HepG2 (cell line): ENCODE measurements around the gene N4BP2. TPM values are rescaled to one million over a fixed set of nuclear protein-coding genes. Genes with fewer than 3 reads are reported as not detected.

Experiments
- ATAC-seq: fragments of 200-7000 bp; cut with Tn5 transposase; 3 replicates; pipeline ENCODE4 v1.9.1; 2020; ENCODE audit warnings: mild to moderate bottlenecking, moderate library complexity
- BruUV-seq: library from RNA; stranded (reverse); fragments of 400-500 nt; replicated peaks from 2 replicates; lab custom pipeline; 2021; lab: Mats Ljungman, UMichigan
- CTCF ChIA-PET: fragments of 300-600 bp; formaldehyde crosslinking; extraction: SDS; loops from one replicate; lab custom pipeline; 2021; ENCODE audit warnings: low total read pairs, inconsistent platforms, low intra/inter-chr PET ratio; lab: Yijun Ruan, JAX
- POLR2A ChIA-PET: fragments of 350-600 bp; sonication (Branson Sonifier 250); formaldehyde crosslinking; loops from one replicate; lab custom pipeline; 2020; ENCODE audit warnings: antibody characterized with exemption, inconsistent platforms; lab: Yijun Ruan, JAX
- DNase-seq: peaks from one replicate; pipeline ENCODE4 v3.0.0-alpha.2; 2015; ENCODE audit warnings: low spot score
- FAIRE-seq: peaks from 3 replicates; lab custom pipeline; 2011; peaks lifted over from hg19 to GRCh38; lab: Jason Lieb, UNC
- H2AFZ ChIP-seq: one replicate; pipeline ENCODE4 v1.6.1; 2011; ENCODE audit warnings: low read length, inconsistent platforms
- H3K27ac ChIP-seq: fragments of 300-600 bp; 3 replicates; pipeline ENCODE4 v1.8.0; 2011; ENCODE audit warnings: mixed run types, mild to moderate bottlenecking, mixed read lengths, low read length, inconsistent platforms; ENCODE audit not compliant: insufficient read depth; ENCODE audit errors: extremely low read length
- H3K27me3 ChIP-seq, 2 experiments: fragments of 200-600 bp in 1 of 2; 2 replicates in 1 of 2; 3 replicates in 1 of 2; pipeline versions ENCODE4 v1.6.0 to v1.8.0; 2011; ENCODE audit warnings: low read length in 2 of 2, mild to moderate bottlenecking in 2 of 2, moderate library complexity in 2 of 2, inconsistent platforms in 1 of 2; ENCODE audit not compliant: insufficient read depth in 2 of 2, control insufficient read depth in 1 of 2
- H3K36me3 ChIP-seq, 2 experiments: fragments of 200-600 bp in 1 of 2; replicated peaks in 1 of 2; 2 replicates in 1 of 2; 3 replicates in 1 of 2; pipeline versions ENCODE4 v1.5.1 to v1.8.0; 2011; ENCODE audit warnings: low read length in 2 of 2, inconsistent platforms in 1 of 2; ENCODE audit not compliant: insufficient read depth in 2 of 2, control insufficient read depth in 1 of 2
- H3K4me1 ChIP-seq: 2 replicates; pipeline ENCODE4 v1.5.1; 2012; ENCODE audit warnings: low read length, inconsistent platforms; ENCODE audit not compliant: insufficient read depth
- H3K4me2 ChIP-seq: 2 replicates; pipeline ENCODE4 v1.6.0; 2011; ENCODE audit warnings: low read depth, low read length, inconsistent platforms
- H3K4me3 ChIP-seq, 3 experiments: fragments of 200-600 bp in 1 of 3; sonication (generic), shearing (Covaris generic) in 1 of 3; replicated peaks in 1 of 3; 2 replicates each; pipeline ENCODE4 v1.5.1; 2011 to 2016; ENCODE audit warnings: low read length in 3 of 3, inconsistent platforms in 2 of 3, low read depth in 2 of 3, mild to moderate bottlenecking in 2 of 3, control low read depth in 1 of 3, mixed read lengths in 1 of 3; ENCODE audit not compliant: insufficient read depth in 1 of 3
- H3K79me2 ChIP-seq: one replicate; pipeline ENCODE4 v1.6.1; 2011; ENCODE audit warnings: low read length, inconsistent platforms; ENCODE audit not compliant: insufficient read depth
- H3K9ac ChIP-seq: 2 replicates; pipeline ENCODE4 v1.6.0; 2011; ENCODE audit warnings: mild to moderate bottlenecking, low read depth, low read length, inconsistent platforms; ENCODE audit not compliant: insufficient read depth
- H3K9me3 ChIP-seq: 2 replicates; pipeline ENCODE4 v1.5.1; 2012; ENCODE audit warnings: mild to moderate bottlenecking, low read length
- H4K20me1 ChIP-seq: 2 replicates; pipeline ENCODE4 v1.6.0; 2011; ENCODE audit warnings: inconsistent platforms, mild to moderate bottlenecking, low read length, moderate library complexity; ENCODE audit not compliant: insufficient read depth
- CAMTA2 ChIP-seq: sonication (generic); formaldehyde crosslinking; IDR thresholded peaks from 2 replicates; pipeline ENCODE4 v1.4.0; 2020; ENCODE audit warnings: mild to moderate bottlenecking, missing genetic modification reagents, borderline replicate concordance
- GPBP1L1 ChIP-seq: sonication (generic); formaldehyde crosslinking; IDR thresholded peaks from 2 replicates; pipeline ENCODE4 v1.5.0; 2020; ENCODE audit warnings: mild to moderate bottlenecking, missing genetic modification reagents
- JARID2 ChIP-seq: sonication (generic); formaldehyde crosslinking; IDR thresholded peaks from 2 replicates; pipeline ENCODE4 v1.8.1; 2023; ENCODE audit warnings: missing genetic modification reagents, inconsistent platforms; ENCODE audit not compliant: insufficient replicate concordance
- KLF9 ChIP-seq: IDR thresholded peaks from 2 replicates; pipeline ENCODE4 v1.6.1; 2016; ENCODE audit warnings: low read depth
- MTERF4 ChIP-seq: sonication (generic); formaldehyde crosslinking; IDR thresholded peaks from 2 replicates; pipeline ENCODE4 v1.8.0; 2023; ENCODE audit warnings: mild to moderate bottlenecking, missing genetic modification reagents
- NCOA2 ChIP-seq: sonication (generic); formaldehyde crosslinking; IDR thresholded peaks from 2 replicates; pipeline ENCODE4 v1.8.0; 2022; ENCODE audit warnings: inconsistent platforms
- NFE2 ChIP-seq: sonication (generic); formaldehyde crosslinking; IDR thresholded peaks from 2 replicates; pipeline ENCODE4 v1.4.0; 2020; ENCODE audit warnings: missing genetic modification reagents
- ZBTB1 ChIP-seq: sonication (generic); formaldehyde crosslinking; IDR thresholded peaks from 2 replicates; pipeline ENCODE4 v1.4.0; 2020; ENCODE audit warnings: missing genetic modification reagents, borderline replicate concordance
- ZBTB44 ChIP-seq: sonication (generic); formaldehyde crosslinking; IDR thresholded peaks from 2 replicates; pipeline ENCODE4 v1.4.0; 2020; ENCODE audit warnings: missing genetic modification reagents
- ZBTB7A ChIP-seq: sonication (generic); formaldehyde crosslinking; IDR thresholded peaks from 2 replicates; pipeline ENCODE4 v1.8.0; 2022; ENCODE audit warnings: mild to moderate bottlenecking, missing genetic modification reagents
- ZNF431 ChIP-seq: sonication (generic); formaldehyde crosslinking; IDR thresholded peaks from 2 replicates; pipeline ENCODE4 v1.9.0; 2022; ENCODE audit warnings: missing genetic modification reagents, low read depth, mild to moderate bottlenecking, borderline replicate concordance
- ZNF512B ChIP-seq: sonication (generic); formaldehyde crosslinking; IDR thresholded peaks from 2 replicates; pipeline ENCODE4 v1.5.1; 2020; ENCODE audit warnings: missing genetic modification reagents, mild to moderate bottlenecking, borderline replicate concordance
- ZSCAN12 ChIP-seq: sonication (generic); formaldehyde crosslinking; IDR thresholded peaks from 2 replicates; pipeline ENCODE4 v1.9.0; 2021; ENCODE audit warnings: mild to moderate bottlenecking, missing genetic modification reagents
- in situ Hi-C: cut with HindIII; loops from 2 replicates; pipeline ENCODE4 v1.10.0; 2017; ENCODE audit warnings: low pct_unique_long_range_greater_than_20kb; ENCODE audit not compliant: extremely low pct_ligation_motif_present
- intact Hi-C: fragments of 100-400 bp; cut with micrococcal nuclease; formaldehyde crosslinking; loops from one replicate; pipeline ENCODE4 v1.10.0; 2022; ENCODE audit not compliant: unreplicated experiment
- polyA plus RNA-seq, 8 experiments: library from polyadenylated mRNA; depleted of rRNA in 3 of 8; stranded (reverse) in 7 of 8; unstranded in 1 of 8; fragments of >200 nt; fragmentation: Illumina TruSeq in 4 of 8; extraction: Trizol in 4 of 8; gene quantifications; 2 replicates each; pipeline versions ENCODE4 v1.2.1 to v1.2.3, GENCODE V29; 2011 to 2016; ENCODE audit warnings: low read depth in 4 of 8, missing spikeins in 1 of 8, mixed read lengths in 1 of 8; ENCODE audit not compliant: insufficient read depth in 1 of 8
- total RNA-seq, 5 experiments: library from RNA; depleted of rRNA; stranded (reverse); fragments of >200 nt; fragmentation: Illumina TruSeq; extraction: Trizol; gene quantifications; 2 replicates each; pipeline ENCODE4 v1.2.3, GENCODE V29; 2016; ENCODE audit warnings: low read depth in 1 of 5
- TF ChIP-seq, protein P1 (sequence below): sonication (generic); formaldehyde crosslinking; IDR thresholded peaks from 2 replicates; pipeline ENCODE4 v1.4.0; 2020; ENCODE audit warnings: mild to moderate bottlenecking, missing genetic modification reagents, borderline replicate concordance

Gene N4BP2
- total and polyA plus RNA-seq, 2 of the 13 experiments (the other 11 are each of a cell fraction or from before 2014, with no cell fraction given), result 5.6 to 12.9 TPM

- ATAC-seq, result no peak
- no peak for DNase-seq
- no peaks in the 10 kb centered on the region for H3K79me2 ChIP-seq
- in situ Hi-C loops, result no loop called here
- CTCF ChIA-PET, result no interaction called here
- no peak overlapping the region for H3K9ac ChIP-seq
- no peak overlapping the region for H3K27ac ChIP-seq
- no peak overlapping the region for H2AFZ ChIP-seq
- H3K36me3 ChIP-seq, result no peaks in the 10 kb centered on the region
- H3K27me3 ChIP-seq, result no peaks in the 10 kb centered on the region
- no TSS peak for BruUV-seq
- H3K9me3 ChIP-seq, result no peaks in the 10 kb centered on the region
- no peaks in the 10 kb centered on the region for H3K4me1 ChIP-seq
- intact Hi-C loops, result no loop called here
- H4K20me1 ChIP-seq, result no peaks in the 10 kb centered on the region
- POLR2A ChIA-PET, result no interaction called here
- H3K4me3 ChIP-seq, result no peak overlapping the region
- no peak for FAIRE-seq
- no peak overlapping the region for H3K4me2 ChIP-seq
- TF ChIP-seq ZBTB44 (CRISPR knock-in tag) (no peak), ZSCAN12 (no peak), NCOA2 (CRISPR knock-in tag) (no peak), KLF9 (CRISPR knock-in tag) (no peak), CAMTA2 (CRISPR knock-in tag) (no peak), ZBTB7A (CRISPR knock-in tag) (no peak), JARID2 (CRISPR knock-in tag) (no peak), ZBTB1 (CRISPR knock-in tag) (no peak), MTERF4 (CRISPR knock-in tag) (no peak), ZNF512B (CRISPR knock-in tag) (no peak), ZNF431 (CRISPR knock-in tag) (no peak), GPBP1L1 (CRISPR knock-in tag) (no peak), NFE2 (CRISPR knock-in tag) (no peak)
- TF ChIP-seq, protein P1, sequence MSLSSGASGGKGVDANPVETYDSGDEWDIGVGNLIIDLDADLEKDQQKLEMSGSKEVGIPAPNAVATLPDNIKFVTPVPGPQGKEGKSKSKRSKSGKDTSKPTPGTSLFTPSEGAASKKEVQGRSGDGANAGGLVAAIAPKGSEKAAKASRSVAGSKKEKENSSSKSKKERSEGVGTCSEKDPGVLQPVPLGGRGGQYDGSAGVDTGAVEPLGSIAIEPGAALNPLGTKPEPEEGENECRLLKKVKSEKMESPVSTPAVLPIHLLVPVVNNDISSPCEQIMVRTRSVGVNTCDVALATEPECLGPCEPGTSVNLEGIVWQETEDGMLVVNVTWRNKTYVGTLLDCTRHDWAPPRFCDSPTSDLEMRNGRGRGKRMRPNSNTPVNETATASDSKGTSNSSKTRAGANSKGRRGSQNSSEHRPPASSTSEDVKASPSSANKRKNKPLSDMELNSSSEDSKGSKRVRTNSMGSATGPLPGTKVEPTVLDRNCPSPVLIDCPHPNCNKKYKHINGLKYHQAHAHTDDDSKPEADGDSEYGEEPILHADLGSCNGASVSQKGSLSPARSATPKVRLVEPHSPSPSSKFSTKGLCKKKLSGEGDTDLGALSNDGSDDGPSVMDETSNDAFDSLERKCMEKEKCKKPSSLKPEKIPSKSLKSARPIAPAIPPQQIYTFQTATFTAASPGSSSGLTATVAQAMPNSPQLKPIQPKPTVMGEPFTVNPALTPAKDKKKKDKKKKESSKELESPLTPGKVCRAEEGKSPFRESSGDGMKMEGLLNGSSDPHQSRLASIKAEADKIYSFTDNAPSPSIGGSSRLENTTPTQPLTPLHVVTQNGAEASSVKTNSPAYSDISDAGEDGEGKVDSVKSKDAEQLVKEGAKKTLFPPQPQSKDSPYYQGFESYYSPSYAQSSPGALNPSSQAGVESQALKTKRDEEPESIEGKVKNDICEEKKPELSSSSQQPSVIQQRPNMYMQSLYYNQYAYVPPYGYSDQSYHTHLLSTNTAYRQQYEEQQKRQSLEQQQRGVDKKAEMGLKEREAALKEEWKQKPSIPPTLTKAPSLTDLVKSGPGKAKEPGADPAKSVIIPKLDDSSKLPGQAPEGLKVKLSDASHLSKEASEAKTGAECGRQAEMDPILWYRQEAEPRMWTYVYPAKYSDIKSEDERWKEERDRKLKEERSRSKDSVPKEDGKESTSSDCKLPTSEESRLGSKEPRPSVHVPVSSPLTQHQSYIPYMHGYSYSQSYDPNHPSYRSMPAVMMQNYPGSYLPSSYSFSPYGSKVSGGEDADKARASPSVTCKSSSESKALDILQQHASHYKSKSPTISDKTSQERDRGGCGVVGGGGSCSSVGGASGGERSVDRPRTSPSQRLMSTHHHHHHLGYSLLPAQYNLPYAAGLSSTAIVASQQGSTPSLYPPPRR, result no peak
Measured at GRCh38 chr4:40168070-40168469, 111.4 kb downstream of the N4BP2 start.
